Adrenal gland (tissue), 5 donors: ENCODE results near the gene FAM149B1.

Source experiments
- POLR2A ChIP-seq, 2 donors: fragments of 450-650 bp; IDR thresholded peaks; one replicate each; pipeline ENCODE4 v1.6.1; 2017; ENCODE audit warnings: antibody characterized with exemption in 2 of 2, mild to moderate bottlenecking in 2 of 2, moderate library complexity in 1 of 2
- TF ChIP-seq, protein P1 (sequence below), 6 experiments: fragments of 450-650 bp in 4 of 6; fragments of 200-600 bp in 2 of 6; sonication (generic) in 1 of 6; IDR thresholded peaks; 1 replicate in 5 of 6; 2 replicates in 1 of 6; pipeline versions ENCODE4 v1.5.1 to v1.8.0; 2016 to 2021; ENCODE audit warnings: antibody characterized with exemption in 6 of 6, mild to moderate bottlenecking in 2 of 6, moderate library complexity in 1 of 6
- donor health status: DM: no; HTN: no; CAD: no.

DNA sequence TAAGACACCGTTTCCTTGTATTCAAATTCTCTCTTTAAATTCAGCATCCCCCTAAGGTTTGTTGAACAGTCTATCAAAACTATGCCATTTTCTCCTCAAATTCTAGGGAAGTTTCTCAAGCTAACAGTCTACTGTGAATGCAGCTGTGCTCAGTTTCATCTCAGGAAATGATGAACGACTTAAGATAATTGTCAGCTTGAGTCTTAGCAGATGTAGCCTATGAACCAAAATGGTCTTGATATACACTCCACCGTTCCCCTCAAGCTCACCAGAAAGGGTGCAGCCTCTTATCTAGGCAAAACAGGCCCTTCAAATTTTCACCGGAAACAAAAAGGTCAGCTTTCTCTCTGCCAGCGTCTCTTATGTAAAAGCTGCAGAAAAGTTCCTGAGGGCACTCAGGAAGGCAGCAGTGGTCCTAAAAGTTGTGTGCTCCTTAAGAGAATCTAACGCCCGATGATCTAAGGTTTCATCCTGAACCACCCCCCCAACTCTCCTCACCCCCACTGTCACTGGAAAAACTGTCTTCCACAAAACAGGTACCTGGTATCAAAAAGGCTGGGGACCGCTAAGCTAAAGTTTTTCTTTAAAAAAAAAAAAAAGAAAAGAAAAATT lies 77.1 kb downstream of the FAM149B1 start:
- TF ChIP-seq, protein P1, sequence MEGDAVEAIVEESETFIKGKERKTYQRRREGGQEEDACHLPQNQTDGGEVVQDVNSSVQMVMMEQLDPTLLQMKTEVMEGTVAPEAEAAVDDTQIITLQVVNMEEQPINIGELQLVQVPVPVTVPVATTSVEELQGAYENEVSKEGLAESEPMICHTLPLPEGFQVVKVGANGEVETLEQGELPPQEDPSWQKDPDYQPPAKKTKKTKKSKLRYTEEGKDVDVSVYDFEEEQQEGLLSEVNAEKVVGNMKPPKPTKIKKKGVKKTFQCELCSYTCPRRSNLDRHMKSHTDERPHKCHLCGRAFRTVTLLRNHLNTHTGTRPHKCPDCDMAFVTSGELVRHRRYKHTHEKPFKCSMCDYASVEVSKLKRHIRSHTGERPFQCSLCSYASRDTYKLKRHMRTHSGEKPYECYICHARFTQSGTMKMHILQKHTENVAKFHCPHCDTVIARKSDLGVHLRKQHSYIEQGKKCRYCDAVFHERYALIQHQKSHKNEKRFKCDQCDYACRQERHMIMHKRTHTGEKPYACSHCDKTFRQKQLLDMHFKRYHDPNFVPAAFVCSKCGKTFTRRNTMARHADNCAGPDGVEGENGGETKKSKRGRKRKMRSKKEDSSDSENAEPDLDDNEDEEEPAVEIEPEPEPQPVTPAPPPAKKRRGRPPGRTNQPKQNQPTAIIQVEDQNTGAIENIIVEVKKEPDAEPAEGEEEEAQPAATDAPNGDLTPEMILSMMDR (IDR thresholded peaks at IDR 0.05) = no peak
- TF ChIP-seq POLR2A (IDR thresholded peaks at IDR 0.05) = no peak
